ENCODE data around the gene ERVFRD-1. TPM values are rescaled to one million over a fixed set of nuclear protein-coding genes. Genes with fewer than 3 reads are reported as not detected.

ERVFRD-1 gene
- total RNA-seq, 2 experiments from 2014 or later: not detected

DNA sequence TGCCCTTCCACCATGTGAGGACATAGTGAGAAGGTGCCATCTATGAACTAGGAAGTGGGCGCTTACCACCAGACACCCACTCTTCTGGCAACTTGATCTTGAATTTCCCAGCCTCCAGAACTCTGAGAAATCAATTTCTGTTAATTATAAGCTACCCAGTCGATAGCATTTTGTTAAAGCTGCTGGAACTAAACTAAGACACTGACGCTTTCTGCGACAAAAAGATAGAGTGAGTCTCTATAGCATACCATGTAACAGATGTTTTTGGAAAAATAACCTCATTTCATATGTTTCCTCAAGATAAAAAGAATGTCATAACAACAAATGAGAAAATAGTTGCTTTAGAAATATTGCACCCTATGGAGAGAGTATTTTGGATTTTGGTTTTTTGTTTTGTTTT lies 33.3 kb downstream of the ERVFRD-1 start:
- no peak overlapping the region for H3K4me3 ChIP-seq (ENCODE audit: low read length)
- Mint-ChIP-seq H3K4me3 (no peak overlapping the region), H3K27me3 (no peaks in the 10 kb centered on the region), H3K27ac (no peak overlapping the region), H3K4me1 (ENCODE audit: low read depth) (no peaks in the 10 kb centered on the region), H3K36me3 (ENCODE audit: low read depth) (no peaks in the 10 kb centered on the region), H3K9me3 (no peaks in the 10 kb centered on the region)
- no peaks in the 10 kb centered on the region for H3K9me3 ChIP-seq (ENCODE audit: control insufficient read depth in 1 of 2, insufficient read depth in 1 of 2, low read length in 2 of 2)
- ChIA-PET CTCF (no interaction called here), POLR2A (no interaction called here)
- DNase-seq (no peak), ATAC-seq (ENCODE audit: poor library complexity) (no peak)
- no peaks in the 10 kb centered on the region for H3K4me1 ChIP-seq (ENCODE audit: insufficient read depth, low read length)
- H3K36me3 ChIP-seq (ENCODE audit: insufficient read depth, low read length): no peaks in the 10 kb centered on the region
- H3K27ac ChIP-seq (ENCODE audit: low read depth in 1 of 2, low read length in 2 of 2): no peak overlapping the region
- H3K27me3 ChIP-seq (ENCODE audit: control insufficient read depth in 1 of 2, insufficient read depth in 2 of 2, low read length in 2 of 2): no peaks in the 10 kb centered on the region
- intact Hi-C loops (cut with DNase I, micrococcal nuclease): no loop called here
- TF ChIP-seq, protein P1, sequence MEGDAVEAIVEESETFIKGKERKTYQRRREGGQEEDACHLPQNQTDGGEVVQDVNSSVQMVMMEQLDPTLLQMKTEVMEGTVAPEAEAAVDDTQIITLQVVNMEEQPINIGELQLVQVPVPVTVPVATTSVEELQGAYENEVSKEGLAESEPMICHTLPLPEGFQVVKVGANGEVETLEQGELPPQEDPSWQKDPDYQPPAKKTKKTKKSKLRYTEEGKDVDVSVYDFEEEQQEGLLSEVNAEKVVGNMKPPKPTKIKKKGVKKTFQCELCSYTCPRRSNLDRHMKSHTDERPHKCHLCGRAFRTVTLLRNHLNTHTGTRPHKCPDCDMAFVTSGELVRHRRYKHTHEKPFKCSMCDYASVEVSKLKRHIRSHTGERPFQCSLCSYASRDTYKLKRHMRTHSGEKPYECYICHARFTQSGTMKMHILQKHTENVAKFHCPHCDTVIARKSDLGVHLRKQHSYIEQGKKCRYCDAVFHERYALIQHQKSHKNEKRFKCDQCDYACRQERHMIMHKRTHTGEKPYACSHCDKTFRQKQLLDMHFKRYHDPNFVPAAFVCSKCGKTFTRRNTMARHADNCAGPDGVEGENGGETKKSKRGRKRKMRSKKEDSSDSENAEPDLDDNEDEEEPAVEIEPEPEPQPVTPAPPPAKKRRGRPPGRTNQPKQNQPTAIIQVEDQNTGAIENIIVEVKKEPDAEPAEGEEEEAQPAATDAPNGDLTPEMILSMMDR (IDR thresholded peaks at IDR 0.05): no peak

DNA sequence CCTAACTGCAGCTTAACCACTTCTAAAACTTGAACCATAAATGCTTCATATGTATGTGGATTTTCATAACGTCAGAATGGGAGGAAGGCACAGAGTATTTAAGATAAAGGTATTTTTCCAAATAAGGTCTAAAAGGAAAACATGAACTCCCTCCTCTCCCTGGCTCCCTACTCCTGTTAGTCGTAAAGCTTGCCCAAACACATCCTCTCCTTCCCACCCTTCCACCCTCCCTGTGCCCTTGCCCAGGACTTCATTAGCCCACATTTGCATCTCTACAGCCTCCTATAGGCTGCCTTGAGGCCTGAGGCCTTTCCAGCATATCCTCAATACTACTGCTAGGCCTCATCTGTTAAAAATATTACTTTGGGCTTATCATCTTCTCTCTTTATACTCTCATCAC lies 35.0 kb downstream of the ERVFRD-1 start:
- Mint-ChIP-seq H3K4me1 (ENCODE audit: low read depth) (no peaks in the 10 kb centered on the region), H3K4me3 (no peak overlapping the region), H3K27ac (no peak overlapping the region), H3K27me3 (no peaks in the 10 kb centered on the region), H3K36me3 (ENCODE audit: low read depth) (no peaks in the 10 kb centered on the region), H3K9me3 (no peaks in the 10 kb centered on the region)
- ChIA-PET POLR2A (no interaction called here), CTCF (interaction anchor here (1.2 kb wide), 2 partner anchors 12 to 13 kb away, joined by 3 to 4 read pairs; no protein-coding TSS in a partner anchor)
- H3K36me3 ChIP-seq (ENCODE audit: insufficient read depth, low read length): no peaks in the 10 kb centered on the region
- intact Hi-C loops (cut with DNase I, micrococcal nuclease): no loop called here
- H3K4me3 ChIP-seq (ENCODE audit: low read length): no peak overlapping the region
- no peaks in the 10 kb centered on the region for H3K4me1 ChIP-seq (ENCODE audit: insufficient read depth, low read length)
- ATAC-seq (ENCODE audit: poor library complexity) (no peak), DNase-seq (no peak)
- no peaks in the 10 kb centered on the region for H3K27me3 ChIP-seq (ENCODE audit: control insufficient read depth in 1 of 2, insufficient read depth in 2 of 2, low read length in 2 of 2)
- TF ChIP-seq, protein P1 (IDR thresholded peaks at IDR 0.05): no peak
- H3K9me3 ChIP-seq (ENCODE audit: control insufficient read depth in 1 of 2, insufficient read depth in 1 of 2, low read length in 2 of 2): no peaks in the 10 kb centered on the region
- no peak overlapping the region for H3K27ac ChIP-seq (ENCODE audit: low read depth in 1 of 2, low read length in 2 of 2)

DNA sequence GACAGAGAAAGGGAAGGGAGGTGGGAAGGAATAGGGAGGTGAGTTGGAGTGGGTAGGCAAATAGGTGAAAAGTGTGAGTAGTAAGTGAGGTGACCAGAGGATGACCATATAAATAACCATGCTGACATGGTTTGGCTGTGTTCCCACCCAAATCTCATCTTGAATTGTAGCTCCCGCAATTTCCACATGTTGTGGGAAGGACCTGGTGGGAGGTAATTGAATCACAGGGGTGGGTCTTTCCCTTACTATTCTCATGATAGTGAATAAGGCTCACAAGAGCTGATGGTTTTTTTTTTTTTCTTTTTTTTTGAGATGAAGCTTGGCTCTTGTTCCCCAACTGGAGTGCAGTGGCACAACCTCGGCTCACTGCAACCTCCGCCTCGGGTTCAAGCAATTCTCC lies 39.4 kb downstream of the ERVFRD-1 start:
- CTCF ChIA-PET: interaction anchor here (0.6 kb wide), 1 partner anchor 644 kb away, joined by 3 read pairs; no protein-coding TSS in a partner anchor
- no peak overlapping the region for H3K27ac Mint-ChIP-seq
- no peak for ATAC-seq (ENCODE audit: poor library complexity)

More for the DNA sequence above, 39.4 kb downstream of the ERVFRD-1 start:
- H3K36me3 ChIP-seq (ENCODE audit: insufficient read depth, low read length): no peaks in the 10 kb centered on the region
- no peaks in the 10 kb centered on the region for H3K27me3 ChIP-seq (ENCODE audit: control insufficient read depth in 1 of 2, insufficient read depth in 2 of 2, low read length in 2 of 2)
- H3K4me3 ChIP-seq (ENCODE audit: low read length): no peak overlapping the region
- Mint-ChIP-seq H3K27me3 (peaks cover 4% of the 10 kb centered on the region), H3K4me3 (no peak overlapping the region), H3K36me3 (ENCODE audit: low read depth) (no peaks in the 10 kb centered on the region), H3K9me3 (no peaks in the 10 kb centered on the region), H3K4me1 (ENCODE audit: low read depth) (no peaks in the 10 kb centered on the region)
- intact Hi-C loops (cut with DNase I, micrococcal nuclease): no loop called here
- no peaks in the 10 kb centered on the region for H3K4me1 ChIP-seq (ENCODE audit: insufficient read depth, low read length)
- no peaks in the 10 kb centered on the region for H3K9me3 ChIP-seq (ENCODE audit: control insufficient read depth in 1 of 2, insufficient read depth in 1 of 2, low read length in 2 of 2)
- TF ChIP-seq, protein P1 (IDR thresholded peaks at IDR 0.05): no peak
- no peak overlapping the region for H3K27ac ChIP-seq (ENCODE audit: low read depth in 1 of 2, low read length in 2 of 2)
- no peak for DNase-seq
- POLR2A ChIA-PET: no interaction called here
